ENCODE data around the gene AGBL4. TPM values are rescaled to one million over a fixed set of nuclear protein-coding genes. Genes with fewer than 3 reads are reported as not detected.

Gene AGBL4
- total RNA-seq, 2 donors from 2014 or later = 0.40 to 5.5 TPM

GRCh38 chr1:49346767-49347349 is 676.9 kb downstream of the AGBL4 start:
- WGBS, 2 experiments (ENCODE audit: insufficient coverage in 1 of 2, insufficient read length in 1 of 2) = 85 to 100% methylated on average over 1 to 2 of the region's 2 CpGs
- Mint-ChIP-seq H3K36me3 (ENCODE audit: low read depth) (no peaks in the 10 kb centered on the region), H3K4me3 (no peak overlapping the region), H3K9me3 (peaks cover 79% of the 10 kb centered on the region), H3K4me1 (no peaks in the 10 kb centered on the region), H3K27me3 (ENCODE audit: insufficient read depth) (no peaks in the 10 kb centered on the region), H3K27ac (no peak overlapping the region)
- no peak overlapping the region for H3K4me3 ChIP-seq (ENCODE audit: low read length)
- no peak overlapping the region for H3K27ac ChIP-seq (ENCODE audit: low read depth, low read length)
- no peak overlapping the region for H3K9ac ChIP-seq (ENCODE audit: extremely low read depth, low read length, poor library complexity, severe bottlenecking)
- no peaks in the 10 kb centered on the region for H3K36me3 ChIP-seq (ENCODE audit: control insufficient read depth, insufficient read depth, low read length)
- no peaks in the 10 kb centered on the region for H3K4me1 ChIP-seq (ENCODE audit: control insufficient read depth, insufficient read depth, low read length)
- peaks cover 76% of the 10 kb centered on the region for H3K9me3 ChIP-seq (ENCODE audit: control insufficient read depth, low read length)
- DNase-seq = no peak
- H3K27me3 ChIP-seq (ENCODE audit: control insufficient read depth, insufficient read depth, low read length, poor library complexity, severe bottlenecking) = no peaks in the 10 kb centered on the region
- TF ChIP-seq CTCF (conservative IDR thresholded peaks at IDR 0.05) = no peak

- H3K27me3 Mint-ChIP-seq (ENCODE audit: insufficient read depth) = no peaks in the 10 kb centered on the region
- H3K4me1 Mint-ChIP-seq = no peaks in the 10 kb centered on the region
- no peak overlapping the region for H3K4me3 ChIP-seq (ENCODE audit: low read length)
- no peak overlapping the region for H3K4me3 Mint-ChIP-seq
- H3K36me3 ChIP-seq (ENCODE audit: control insufficient read depth, insufficient read depth, low read length) = no peaks in the 10 kb centered on the region
- H3K9me3 ChIP-seq (ENCODE audit: control insufficient read depth, low read length) = peaks cover 93% of the 10 kb centered on the region
- no peaks in the 10 kb centered on the region for H3K27me3 ChIP-seq (ENCODE audit: control insufficient read depth, insufficient read depth, low read length, poor library complexity, severe bottlenecking)
- H3K9ac ChIP-seq (ENCODE audit: extremely low read depth, low read length, poor library complexity, severe bottlenecking) = no peak overlapping the region
- DNase-seq = no peak
- H3K9me3 Mint-ChIP-seq = peaks cover 85% of the 10 kb centered on the region
- no peak for TF ChIP-seq CTCF (conservative IDR thresholded peaks at IDR 0.05)
- H3K4me1 ChIP-seq (ENCODE audit: control insufficient read depth, insufficient read depth, low read length) = no peaks in the 10 kb centered on the region
- no peak overlapping the region for H3K27ac Mint-ChIP-seq
- WGBS, 2 experiments (ENCODE audit: insufficient coverage in 1 of 2, insufficient read length in 1 of 2) = 75 to 92% methylated on average over 2 of the region's 2 CpGs
- H3K27ac ChIP-seq (ENCODE audit: low read depth, low read length) = no peak overlapping the region
- no peaks in the 10 kb centered on the region for H3K36me3 Mint-ChIP-seq (ENCODE audit: low read depth)
These were observed 683.2 kb downstream of the AGBL4 start for GRCh38 chr1:49340576-49340975.

GRCh38 chr1:49339043-49339442 is 684.7 kb downstream of the AGBL4 start:
- Histone ChIP-seq H3K9ac (ENCODE audit: extremely low read depth, low read length, poor library complexity, severe bottlenecking) (no peak overlapping the region), H3K4me3 (ENCODE audit: low read length) (no peak overlapping the region), H3K9me3 (ENCODE audit: control insufficient read depth, low read length) (peaks cover 93% of the 10 kb centered on the region), H3K36me3 (ENCODE audit: control insufficient read depth, insufficient read depth, low read length) (no peaks in the 10 kb centered on the region), H3K27me3 (ENCODE audit: control insufficient read depth, insufficient read depth, low read length, poor library complexity, severe bottlenecking) (no peaks in the 10 kb centered on the region), H3K27ac (ENCODE audit: low read depth, low read length) (no peak overlapping the region), H3K4me1 (ENCODE audit: control insufficient read depth, insufficient read depth, low read length) (no peaks in the 10 kb centered on the region)
- Mint-ChIP-seq H3K4me1 (no peaks in the 10 kb centered on the region), H3K4me3 (no peak overlapping the region), H3K9me3 (peaks cover 85% of the 10 kb centered on the region), H3K36me3 (ENCODE audit: low read depth) (no peaks in the 10 kb centered on the region), H3K27me3 (ENCODE audit: insufficient read depth) (no peaks in the 10 kb centered on the region), H3K27ac (no peak overlapping the region)
- no peak for DNase-seq
- TF ChIP-seq CTCF (conservative IDR thresholded peaks at IDR 0.05) = no peak
- 47 to 73% methylated on average over 1 to 4 of the region's 4 CpGs for WGBS, 2 experiments (ENCODE audit: insufficient coverage in 1 of 2, insufficient read length in 1 of 2)
